ENCODE measurements around the gene PCDH15. TPM values are rescaled to one million over a fixed set of nuclear protein-coding genes. Genes with fewer than 3 reads are reported as not detected.

Gene PCDH15
- total and polyA plus RNA-seq, 2 of the 8 experiments (the other 6 are each of a cell fraction or from before 2014, with no cell fraction given): 0.11 TPM; not detected in 1

GRCh38 chr10:54660397-54660796, 140.6 kb downstream of the PCDH15 start:
- Histone ChIP-seq H3K56ac (replicated peaks; ENCODE audit: insufficient read length, low read depth, low read length) (no peak overlapping the region), H2BK120ac (replicated peaks; ENCODE audit: low read depth, low read length) (no peak overlapping the region), H3K23ac (ENCODE audit: insufficient read length) (no peak overlapping the region), H3K9me3 (ENCODE audit: insufficient read depth in 2 of 2, low read depth in 1 of 2, low read length in 1 of 2) (no peaks in the 10 kb centered on the region), H3K36me3 (ENCODE audit: control insufficient read depth in 2 of 4, insufficient read depth in 4 of 4, low read length in 3 of 4) (no peaks in the 10 kb centered on the region), H2AFZ (ENCODE audit: low read length) (no peak overlapping the region), H2BK20ac (ENCODE audit: low read length) (no peak overlapping the region), H2BK12ac (ENCODE audit: low read depth, low read length) (no peak overlapping the region), H4K5ac (ENCODE audit: insufficient read length, low read depth, low read length) (no peak overlapping the region), H4K8ac (ENCODE audit: extremely low read depth, insufficient read depth, low read length) (no peak overlapping the region), H3K18ac (ENCODE audit: extremely low read depth, low read length) (no peak overlapping the region), H4K20me1 (replicated peaks in 1 of 2; ENCODE audit: control insufficient read depth in 1 of 2, insufficient read depth in 2 of 2, low read length in 2 of 2) (no peaks in the 10 kb centered on the region), H3K27ac (ENCODE audit: low read depth, low read length) (no peak overlapping the region), H3K27me3 (replicated peaks in 1 of 4; ENCODE audit: control insufficient read depth in 3 of 4, extremely low read depth in 1 of 4, insufficient read depth in 3 of 4, low read length in 3 of 4) (no peaks in the 10 kb centered on the region), H2BK15ac (ENCODE audit: low read length) (no peak overlapping the region), H4K91ac (replicated peaks; ENCODE audit: insufficient read length, low read length) (no peak overlapping the region), H3K4me2 (ENCODE audit: insufficient read depth in 1 of 2, low read depth in 2 of 2, low read length in 2 of 2) (no peak overlapping the region), H2AK5ac (ENCODE audit: low read depth, low read length) (no peak overlapping the region), H3K23me2 (ENCODE audit: low read depth, low read length) (no peaks in the 10 kb centered on the region), H3K79me2 (ENCODE audit: control insufficient read depth in 1 of 2, insufficient read depth in 2 of 2, low read length in 2 of 2) (no peaks in the 10 kb centered on the region), H3K9ac (replicated peaks in 1 of 4; ENCODE audit: extremely low read depth in 1 of 4, low read depth in 3 of 4, low read length in 3 of 4) (no peak overlapping the region), H3K79me1 (ENCODE audit: low read depth, low read length) (no peaks in the 10 kb centered on the region), H3K4me1 (replicated peaks in 1 of 4; ENCODE audit: control insufficient read depth in 3 of 4, insufficient read depth in 4 of 4, low read length in 3 of 4) (no peaks in the 10 kb centered on the region), H2BK5ac (ENCODE audit: low read depth, low read length) (no peak overlapping the region), H3K4me3 (ENCODE audit: extremely low read depth in 1 of 4, insufficient read depth in 2 of 4, low read depth in 3 of 4, low read length in 4 of 4) (no peak overlapping the region), H3K14ac (ENCODE audit: insufficient read length) (no peak overlapping the region), H3K4ac (replicated peaks; ENCODE audit: insufficient read length, low read depth, low read length) (no peak overlapping the region)
- ChIA-PET POLR2A (ENCODE audit: partially characterized antibody) (no interaction called here), CTCF (ENCODE audit: partially characterized antibody) (no interaction called here)
- no peak for FAIRE-seq
- DNase-seq (ENCODE audit: low read depth in 1 of 2, low spot score in 2 of 2): no peak
- TF ChIP-seq FOSL1 (IDR thresholded peaks at IDR 0.05; ENCODE audit: insufficient read depth, low read depth, low read length) (no peak), CREB1 (IDR thresholded peaks at IDR 0.05) (no peak)
